ENCODE measurements around the gene TBC1D22A. TPM values are rescaled to one million over a fixed set of nuclear protein-coding genes. Genes with fewer than 3 reads are reported as not detected.

The TBC1D22A gene
- total RNA-seq, 4 donors from 2014 or later = 9.2 to 45.3 (median 22.8) TPM

DNA sequence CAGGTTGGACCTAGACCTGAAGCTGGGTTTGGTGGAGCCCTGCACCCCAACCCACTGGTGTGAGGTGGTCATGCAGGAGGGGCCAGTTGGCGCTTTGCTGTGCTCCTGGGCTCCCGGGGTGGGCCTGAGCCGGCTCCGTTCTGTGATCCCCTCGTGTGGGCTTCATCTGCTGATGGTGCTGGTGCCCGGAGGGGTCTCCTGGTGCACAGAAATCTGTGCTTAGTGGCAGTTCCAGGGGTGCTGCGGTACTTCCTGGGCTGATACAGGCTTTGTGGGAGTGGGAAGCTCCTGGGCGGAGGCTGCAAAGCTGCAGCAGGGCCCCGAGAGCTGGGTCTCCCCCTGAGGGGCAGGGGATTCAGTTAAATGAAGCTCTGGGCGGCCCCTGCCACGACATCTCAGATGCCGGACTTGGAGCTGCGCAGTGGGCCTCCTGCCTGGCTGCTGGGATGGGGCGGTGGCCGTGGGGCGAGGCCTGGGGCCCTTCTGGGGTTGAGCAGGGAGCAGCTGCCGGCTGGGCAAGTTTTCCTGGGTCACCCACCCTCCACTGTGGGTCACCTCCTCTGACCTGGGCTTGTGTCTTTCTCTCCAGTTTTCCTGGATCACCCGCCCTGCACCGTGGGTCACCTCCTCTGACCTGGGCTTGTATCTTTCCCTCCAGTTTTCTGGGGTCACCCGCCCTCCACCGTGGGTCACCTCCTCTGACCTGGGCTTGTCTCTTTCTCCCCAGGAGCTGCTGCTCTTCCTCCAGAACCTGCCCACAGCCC is 410.5 kb downstream of the TBC1D22A start:
- Histone ChIP-seq H3K4me3 (no peak overlapping the region), H3K27me3 (no peaks in the 10 kb centered on the region), H3K27ac (no peak overlapping the region), H3K4me1 (no peaks in the 10 kb centered on the region), H3K36me3 (no peaks in the 10 kb centered on the region), H3K9me3 (no peaks in the 10 kb centered on the region)
- TF ChIP-seq, protein P1, sequence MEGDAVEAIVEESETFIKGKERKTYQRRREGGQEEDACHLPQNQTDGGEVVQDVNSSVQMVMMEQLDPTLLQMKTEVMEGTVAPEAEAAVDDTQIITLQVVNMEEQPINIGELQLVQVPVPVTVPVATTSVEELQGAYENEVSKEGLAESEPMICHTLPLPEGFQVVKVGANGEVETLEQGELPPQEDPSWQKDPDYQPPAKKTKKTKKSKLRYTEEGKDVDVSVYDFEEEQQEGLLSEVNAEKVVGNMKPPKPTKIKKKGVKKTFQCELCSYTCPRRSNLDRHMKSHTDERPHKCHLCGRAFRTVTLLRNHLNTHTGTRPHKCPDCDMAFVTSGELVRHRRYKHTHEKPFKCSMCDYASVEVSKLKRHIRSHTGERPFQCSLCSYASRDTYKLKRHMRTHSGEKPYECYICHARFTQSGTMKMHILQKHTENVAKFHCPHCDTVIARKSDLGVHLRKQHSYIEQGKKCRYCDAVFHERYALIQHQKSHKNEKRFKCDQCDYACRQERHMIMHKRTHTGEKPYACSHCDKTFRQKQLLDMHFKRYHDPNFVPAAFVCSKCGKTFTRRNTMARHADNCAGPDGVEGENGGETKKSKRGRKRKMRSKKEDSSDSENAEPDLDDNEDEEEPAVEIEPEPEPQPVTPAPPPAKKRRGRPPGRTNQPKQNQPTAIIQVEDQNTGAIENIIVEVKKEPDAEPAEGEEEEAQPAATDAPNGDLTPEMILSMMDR (IDR thresholded peaks at IDR 0.05) = no peak
- no peak for TF ChIP-seq POLR2A (IDR thresholded peaks at IDR 0.05)
- DNase-seq = peak in 1 of 2 donors; percentile 3
- intact Hi-C loops (cut with DNase I; ENCODE audit: low total_unique reads) = no loop called here

DNA sequence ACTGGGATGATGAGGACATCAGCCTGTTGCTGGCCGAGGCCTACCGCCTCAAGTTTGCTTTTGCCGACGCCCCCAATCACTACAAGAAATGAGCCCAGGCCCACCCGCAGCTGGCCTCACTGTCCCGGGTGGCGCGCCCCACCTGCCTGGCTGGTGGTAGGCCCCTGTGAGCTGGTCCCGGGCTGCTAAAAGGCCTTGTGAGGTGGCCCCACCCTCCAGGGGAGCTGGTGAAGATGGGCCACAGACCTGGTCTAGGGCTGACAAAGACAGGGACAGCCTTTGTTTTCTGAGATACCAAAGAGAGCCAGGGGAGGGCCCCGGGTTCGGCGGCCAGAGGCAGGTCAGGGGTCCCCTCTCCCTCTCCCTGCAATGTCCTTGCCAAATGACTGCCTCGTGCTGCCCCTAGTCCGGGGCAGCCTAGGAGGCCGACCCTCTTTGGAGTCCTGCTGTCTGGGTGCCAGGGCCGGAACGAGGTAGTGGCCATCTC is 411.1 kb downstream of the TBC1D22A start:
- H3K27me3 ChIP-seq = no peaks in the 10 kb centered on the region
- no peak for TF ChIP-seq POLR2A (IDR thresholded peaks at IDR 0.05)
- TF ChIP-seq, protein P1 (IDR thresholded peaks at IDR 0.05) = no peak
- H3K9me3 ChIP-seq = no peaks in the 10 kb centered on the region
- no peaks in the 10 kb centered on the region for H3K4me1 ChIP-seq
- intact Hi-C loops (cut with DNase I; ENCODE audit: low total_unique reads) = no loop called here
- peak in 1 of 2 donors; percentile 7 for DNase-seq
- no peak overlapping the region for H3K27ac ChIP-seq
- no peak overlapping the region for H3K4me3 ChIP-seq
- no peaks in the 10 kb centered on the region for H3K36me3 ChIP-seq

DNA sequence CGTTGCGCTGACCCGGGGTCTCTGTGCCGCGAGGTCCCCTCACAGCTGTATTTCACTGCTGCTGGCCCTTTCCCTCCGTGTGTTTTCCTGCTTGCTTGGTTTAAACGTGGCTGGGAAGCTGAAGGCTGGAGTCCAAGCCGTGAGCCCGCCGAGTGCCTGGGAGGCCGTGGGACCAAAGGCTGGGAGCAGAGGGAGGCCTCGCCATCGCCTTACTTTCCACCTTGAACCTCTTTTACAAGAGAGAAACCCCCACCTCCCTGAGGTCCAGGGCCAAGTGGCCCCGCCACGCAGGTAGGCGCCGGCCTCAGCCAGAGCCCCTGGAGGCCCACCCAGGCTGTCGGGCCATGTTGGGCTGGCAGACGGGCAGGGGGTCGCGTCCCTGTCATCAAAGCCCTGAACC is 411.6 kb downstream of the TBC1D22A start:
- H3K4me3 ChIP-seq = no peak overlapping the region
- DNase-seq = peak in 1 of 2 donors; percentile 4
- no peak overlapping the region for H3K27ac ChIP-seq
- H3K4me1 ChIP-seq = no peaks in the 10 kb centered on the region
- no peaks in the 10 kb centered on the region for H3K36me3 ChIP-seq
- intact Hi-C loops (cut with DNase I; ENCODE audit: low total_unique reads) = no loop called here
- H3K27me3 ChIP-seq = no peaks in the 10 kb centered on the region
- TF ChIP-seq, protein P1 (IDR thresholded peaks at IDR 0.05) = no peak
- no peak for TF ChIP-seq POLR2A (IDR thresholded peaks at IDR 0.05)
- H3K9me3 ChIP-seq = no peaks in the 10 kb centered on the region

DNA sequence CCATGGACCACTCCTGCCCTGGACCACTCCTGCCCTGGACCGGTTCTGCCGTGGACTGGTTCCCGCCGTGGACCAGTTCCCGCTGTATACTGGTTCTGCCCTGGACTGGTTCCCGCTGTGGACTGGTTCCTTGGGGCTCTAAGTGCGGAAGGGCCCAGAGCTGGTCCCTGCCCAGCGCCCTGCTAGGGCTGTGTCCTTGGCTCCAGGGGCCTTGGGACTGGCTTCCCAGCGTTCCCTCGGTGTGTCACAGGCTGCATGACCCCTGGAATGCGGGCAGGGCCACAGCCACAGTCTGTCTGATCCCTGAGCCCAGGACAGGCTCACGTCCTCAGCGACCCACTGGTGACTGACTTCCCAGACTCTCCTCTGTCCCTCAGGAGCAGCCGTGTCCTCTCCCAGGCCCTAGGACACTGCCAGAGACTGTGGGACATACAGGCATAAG is 412.2 kb downstream of the TBC1D22A start:
- no peak overlapping the region for H3K4me3 ChIP-seq
- H3K36me3 ChIP-seq = no peaks in the 10 kb centered on the region
- no peaks in the 10 kb centered on the region for H3K9me3 ChIP-seq
- H3K27ac ChIP-seq = no peak overlapping the region
- TF ChIP-seq, protein P1 (IDR thresholded peaks at IDR 0.05) = no peak
- no peak for TF ChIP-seq POLR2A (IDR thresholded peaks at IDR 0.05)
- no peaks in the 10 kb centered on the region for H3K27me3 ChIP-seq
- peak in 1 of 2 donors; percentile 15 for DNase-seq
- intact Hi-C loops (cut with DNase I; ENCODE audit: low total_unique reads) = no loop called here
- H3K4me1 ChIP-seq = no peaks in the 10 kb centered on the region
